Osteocyte (in vitro differentiated cells): Measurements from ENCODE around the gene ZNRD2. TPM values are rescaled to one million over a fixed set of nuclear protein-coding genes. Genes with fewer than 3 reads are reported as not detected.
A peak's percentile ranks its signal among the peaks of the same experiment; 100 is the strongest.

ENCODE experiments used
- DNase-seq: peaks from one replicate; pipeline ENCODE4 v3.0.0; 2021; ENCODE audit warnings: mixed read lengths; ENCODE audit not compliant: unreplicated experiment; ENCODE audit errors: extremely low spot score
- H3K27ac Mint-ChIP-seq: one replicate; pipeline ENCODE4 v1.8.0; 2021; ENCODE audit warnings: mild to moderate bottlenecking, mixed read lengths; ENCODE audit not compliant: unreplicated experiment
- H3K27me3 Mint-ChIP-seq: one replicate; pipeline ENCODE4 v1.8.0; 2021; ENCODE audit warnings: mixed read lengths; ENCODE audit not compliant: unreplicated experiment
- H3K36me3 Mint-ChIP-seq: one replicate; pipeline ENCODE4 v1.8.0; 2021; ENCODE audit warnings: mixed read lengths; ENCODE audit not compliant: unreplicated experiment
- H3K4me1 Mint-ChIP-seq: one replicate; pipeline ENCODE4 v1.8.0; 2021; ENCODE audit warnings: mixed read lengths; ENCODE audit not compliant: unreplicated experiment
- H3K4me3 Mint-ChIP-seq: one replicate; pipeline ENCODE4 v1.8.0; 2021; ENCODE audit warnings: mild to moderate bottlenecking, moderate library complexity, mixed read lengths; ENCODE audit not compliant: unreplicated experiment
- H3K9me3 Mint-ChIP-seq: one replicate; pipeline ENCODE4 v1.8.0; 2021; ENCODE audit warnings: mixed read lengths; ENCODE audit not compliant: unreplicated experiment
- total RNA-seq: library from RNA; stranded (reverse); gene quantifications from 2 replicates; pipeline ENCODE4 v1.2.1, GENCODE V29; 2021
- TF ChIP-seq, protein P1 (sequence below): fragments of 200-600 bp; sonication (generic); IDR thresholded peaks from 2 replicates; pipeline ENCODE4 v1.5.0; 2021; ENCODE audit warnings: antibody characterized with exemption, mild to moderate bottlenecking, moderate library complexity

Gene ZNRD2
- total RNA-seq, 1 donor from 2014 or later: 31.3 TPM

GRCh38 chr11:65554842-65555430 lies 15.3 kb upstream of the ZNRD2 start:
- Mint-ChIP-seq H3K4me1 (peaks cover 54% of the 10 kb centered on the region), H3K27ac (peak overlapping the region; percentile 96), H3K4me3 (no peak overlapping the region), H3K9me3 (no peaks in the 10 kb centered on the region), H3K36me3 (peaks cover 23% of the 10 kb centered on the region), H3K27me3 (no peaks in the 10 kb centered on the region)
- TF ChIP-seq, protein P1, sequence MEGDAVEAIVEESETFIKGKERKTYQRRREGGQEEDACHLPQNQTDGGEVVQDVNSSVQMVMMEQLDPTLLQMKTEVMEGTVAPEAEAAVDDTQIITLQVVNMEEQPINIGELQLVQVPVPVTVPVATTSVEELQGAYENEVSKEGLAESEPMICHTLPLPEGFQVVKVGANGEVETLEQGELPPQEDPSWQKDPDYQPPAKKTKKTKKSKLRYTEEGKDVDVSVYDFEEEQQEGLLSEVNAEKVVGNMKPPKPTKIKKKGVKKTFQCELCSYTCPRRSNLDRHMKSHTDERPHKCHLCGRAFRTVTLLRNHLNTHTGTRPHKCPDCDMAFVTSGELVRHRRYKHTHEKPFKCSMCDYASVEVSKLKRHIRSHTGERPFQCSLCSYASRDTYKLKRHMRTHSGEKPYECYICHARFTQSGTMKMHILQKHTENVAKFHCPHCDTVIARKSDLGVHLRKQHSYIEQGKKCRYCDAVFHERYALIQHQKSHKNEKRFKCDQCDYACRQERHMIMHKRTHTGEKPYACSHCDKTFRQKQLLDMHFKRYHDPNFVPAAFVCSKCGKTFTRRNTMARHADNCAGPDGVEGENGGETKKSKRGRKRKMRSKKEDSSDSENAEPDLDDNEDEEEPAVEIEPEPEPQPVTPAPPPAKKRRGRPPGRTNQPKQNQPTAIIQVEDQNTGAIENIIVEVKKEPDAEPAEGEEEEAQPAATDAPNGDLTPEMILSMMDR: no peak
- no peak for DNase-seq

DNA sequence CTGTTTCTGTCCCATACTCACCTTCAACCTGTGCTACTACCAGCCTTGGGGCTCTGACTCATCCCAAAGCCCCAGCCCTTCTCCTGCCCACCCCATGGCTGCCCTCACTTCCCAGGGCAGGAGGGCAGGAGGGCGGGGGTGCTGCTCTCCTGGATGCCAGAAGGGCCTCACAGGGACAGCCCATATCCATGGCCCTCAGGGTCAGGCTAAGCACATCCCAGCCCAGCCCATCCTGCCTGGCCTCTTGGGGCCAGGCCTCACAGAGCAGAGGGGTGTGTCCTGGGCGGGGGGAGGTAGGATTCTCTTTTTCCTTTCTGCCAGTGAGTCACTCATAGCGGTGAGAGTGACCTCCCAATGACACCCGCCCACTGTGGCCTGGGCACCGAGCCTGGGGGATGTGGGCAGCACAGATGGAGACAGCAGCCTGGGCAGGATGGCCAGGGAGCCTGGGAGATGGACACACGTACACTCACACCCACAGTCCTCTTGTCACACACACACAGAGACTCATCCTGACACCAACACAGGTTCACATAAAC lies 14.5 kb upstream of the ZNRD2 start:
- peaks cover 20% of the 10 kb centered on the region for H3K36me3 Mint-ChIP-seq
- no peaks in the 10 kb centered on the region for H3K9me3 Mint-ChIP-seq
- DNase-seq: no peak
- H3K4me3 Mint-ChIP-seq: peak overlapping the region; percentile 81
- no peaks in the 10 kb centered on the region for H3K27me3 Mint-ChIP-seq
- H3K4me1 Mint-ChIP-seq: peaks cover 62% of the 10 kb centered on the region
- TF ChIP-seq, protein P1: no peak
- peak overlapping the region; percentile 96 for H3K27ac Mint-ChIP-seq

DNA sequence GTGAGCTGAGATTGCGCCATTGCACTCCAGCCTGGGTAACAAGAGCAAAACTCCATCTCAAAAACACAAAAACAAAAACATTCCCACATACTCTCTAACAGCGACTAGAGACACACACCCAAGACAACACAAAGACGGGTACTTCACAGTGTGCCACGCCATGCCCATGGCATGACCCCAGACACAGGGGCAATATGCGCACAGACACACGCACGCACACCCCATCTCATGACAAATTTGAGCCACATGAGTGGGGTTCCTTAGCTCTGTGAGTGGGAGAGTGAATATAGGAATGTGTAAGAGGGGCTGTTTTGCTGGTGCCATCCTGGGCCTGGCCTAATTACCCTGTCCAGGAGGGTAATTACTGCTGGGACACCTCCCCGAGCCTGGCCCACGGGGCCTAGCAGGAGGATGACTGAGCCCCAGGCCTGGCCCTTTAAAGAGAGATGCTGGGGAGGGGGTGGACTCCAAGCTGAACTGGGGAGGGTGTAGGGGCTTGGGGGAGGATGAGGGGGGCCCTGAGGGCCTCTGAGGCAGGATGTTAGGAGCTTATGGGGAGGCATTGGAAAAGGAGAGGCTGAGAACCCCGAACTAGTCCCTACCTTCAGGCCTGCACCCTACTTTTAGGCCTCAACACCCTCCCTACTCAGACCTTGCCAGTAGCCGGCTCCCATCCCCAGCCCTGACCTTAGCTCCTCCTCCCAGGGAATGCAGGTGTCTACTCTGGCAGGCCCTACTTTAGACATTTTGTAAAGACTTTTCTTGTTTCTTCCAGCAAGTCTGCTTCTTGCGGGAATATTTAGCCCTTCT lies 13.6 kb upstream of the ZNRD2 start:
- TF ChIP-seq, protein P1: no peak
- Mint-ChIP-seq H3K27me3 (no peaks in the 10 kb centered on the region), H3K36me3 (peaks cover 11% of the 10 kb centered on the region), H3K4me1 (peaks cover 70% of the 10 kb centered on the region), H3K4me3 (peak overlapping the region; percentile 81), H3K27ac (peak overlapping the region; percentile 96), H3K9me3 (no peaks in the 10 kb centered on the region)
- no peak for DNase-seq

DNA sequence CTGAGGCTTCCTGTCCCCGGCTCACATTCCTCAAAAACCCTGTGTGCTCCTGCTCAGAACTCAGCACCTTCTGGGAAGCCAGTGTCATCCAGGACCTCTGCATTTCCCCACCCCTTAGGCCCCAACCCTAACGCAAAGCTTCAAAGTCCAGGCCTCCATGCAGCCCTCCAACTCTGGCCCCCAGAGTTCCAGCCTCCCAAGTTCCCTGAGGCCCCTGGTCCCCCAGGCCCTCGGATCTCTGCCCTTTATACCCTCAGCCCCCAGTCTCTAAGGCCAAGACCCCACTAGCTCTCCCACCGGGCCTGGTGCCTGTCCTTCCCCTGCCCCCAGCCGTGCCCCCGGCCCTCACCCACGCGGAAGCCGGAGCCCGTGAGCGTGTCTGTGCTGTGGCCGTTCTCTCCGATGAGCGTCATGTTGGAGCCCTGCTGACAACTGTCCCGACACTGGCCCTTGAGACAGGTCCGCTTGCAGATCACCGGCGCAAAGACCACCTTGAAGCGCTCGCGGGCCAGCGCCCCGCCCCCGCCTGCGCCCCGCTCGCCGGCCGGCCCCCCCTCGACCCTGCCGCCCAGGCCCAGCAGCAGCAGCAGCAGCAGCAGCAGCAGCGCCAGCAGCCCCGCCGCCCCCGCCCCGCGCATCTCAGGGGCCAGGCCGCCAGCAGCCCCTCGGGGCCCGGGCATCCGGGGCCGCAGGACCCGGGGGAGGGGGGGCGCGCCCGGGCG lies 12.8 kb upstream of the ZNRD2 start:
- H3K4me3 Mint-ChIP-seq: peak overlapping the region; percentile 81
- no peaks in the 10 kb centered on the region for H3K27me3 Mint-ChIP-seq
- peaks cover 6% of the 10 kb centered on the region for H3K36me3 Mint-ChIP-seq
- peak overlapping the region; percentile 96 for H3K27ac Mint-ChIP-seq
- H3K9me3 Mint-ChIP-seq: no peaks in the 10 kb centered on the region
- TF ChIP-seq, protein P1: no peak
- peaks cover 70% of the 10 kb centered on the region for H3K4me1 Mint-ChIP-seq
- no peak for DNase-seq
